ENCODE data around the gene GRK5.

GRK5 gene

DNA sequence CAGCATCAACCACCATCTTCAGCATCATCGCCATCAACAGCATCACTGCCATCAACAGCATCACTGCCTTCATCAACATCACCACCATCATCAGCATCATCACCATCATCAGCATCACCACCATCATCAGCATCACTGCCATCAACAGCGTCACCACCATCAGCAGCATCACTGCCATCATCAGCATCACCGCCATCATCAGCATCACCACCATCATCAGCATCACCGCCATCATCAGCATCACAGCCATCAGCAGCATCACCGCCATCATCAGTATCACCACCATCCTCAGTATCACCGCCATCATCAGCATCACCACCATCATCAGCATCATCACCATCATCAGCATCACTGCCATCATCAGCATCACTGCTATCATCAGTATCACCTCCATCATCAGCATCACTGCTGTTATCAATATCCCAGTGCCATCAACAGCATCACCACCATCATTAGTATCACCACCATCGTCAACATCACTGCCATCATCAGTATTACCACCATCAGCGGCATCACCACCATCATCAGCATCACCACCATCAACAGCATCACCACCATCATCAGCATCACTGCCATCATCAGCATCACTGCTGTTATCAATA, 220.0 kb downstream of the GRK5 start:
- Histone ChIP-seq H3K4me2 (ENCODE audit: low read length) (no peak overlapping the region), H3K36me3 (replicated peaks; ENCODE audit: low read depth, low read length) (no peaks in the 10 kb centered on the region)

DNA sequence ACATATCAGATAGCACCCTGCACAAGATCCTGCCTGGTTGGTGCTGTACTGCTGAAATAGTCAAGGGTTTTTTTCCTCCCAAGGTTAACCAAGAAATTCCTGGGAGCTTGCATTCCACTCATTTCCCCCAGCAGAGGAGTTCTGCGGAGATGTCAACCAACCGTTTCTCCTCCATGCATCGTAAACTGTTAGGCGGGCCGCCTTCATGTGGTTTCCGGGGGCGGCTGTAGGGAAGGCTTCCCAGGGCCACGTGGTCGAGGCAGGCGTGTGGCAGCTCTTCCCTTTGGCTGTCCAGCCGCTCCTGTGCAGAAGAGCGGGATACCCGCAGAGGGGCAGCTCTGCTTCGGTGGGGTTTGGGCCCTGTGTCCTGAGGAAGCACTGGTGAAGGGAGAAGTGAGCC, 221.4 kb downstream of the GRK5 start:
- H3K9ac ChIP-seq (ENCODE audit: low read length) = no peak overlapping the region
- no peak overlapping the region for H3K27ac ChIP-seq (ENCODE audit: low read length)
- no peak overlapping the region for H3K4me2 ChIP-seq (ENCODE audit: low read length)
- no peaks in the 10 kb centered on the region for H3K4me1 ChIP-seq (ENCODE audit: low read length)
- H4K20me1 ChIP-seq (ENCODE audit: insufficient read depth, low read length) = no peaks in the 10 kb centered on the region
- H3K36me3 ChIP-seq (replicated peaks; ENCODE audit: low read depth, low read length) = no peaks in the 10 kb centered on the region
- TF ChIP-seq, protein P1, sequence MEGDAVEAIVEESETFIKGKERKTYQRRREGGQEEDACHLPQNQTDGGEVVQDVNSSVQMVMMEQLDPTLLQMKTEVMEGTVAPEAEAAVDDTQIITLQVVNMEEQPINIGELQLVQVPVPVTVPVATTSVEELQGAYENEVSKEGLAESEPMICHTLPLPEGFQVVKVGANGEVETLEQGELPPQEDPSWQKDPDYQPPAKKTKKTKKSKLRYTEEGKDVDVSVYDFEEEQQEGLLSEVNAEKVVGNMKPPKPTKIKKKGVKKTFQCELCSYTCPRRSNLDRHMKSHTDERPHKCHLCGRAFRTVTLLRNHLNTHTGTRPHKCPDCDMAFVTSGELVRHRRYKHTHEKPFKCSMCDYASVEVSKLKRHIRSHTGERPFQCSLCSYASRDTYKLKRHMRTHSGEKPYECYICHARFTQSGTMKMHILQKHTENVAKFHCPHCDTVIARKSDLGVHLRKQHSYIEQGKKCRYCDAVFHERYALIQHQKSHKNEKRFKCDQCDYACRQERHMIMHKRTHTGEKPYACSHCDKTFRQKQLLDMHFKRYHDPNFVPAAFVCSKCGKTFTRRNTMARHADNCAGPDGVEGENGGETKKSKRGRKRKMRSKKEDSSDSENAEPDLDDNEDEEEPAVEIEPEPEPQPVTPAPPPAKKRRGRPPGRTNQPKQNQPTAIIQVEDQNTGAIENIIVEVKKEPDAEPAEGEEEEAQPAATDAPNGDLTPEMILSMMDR (IDR thresholded peaks at IDR 0.05; ENCODE audit: low read depth, low read length) = no peak
- no peak for TF ChIP-seq EZH2phosphoT487 (IDR thresholded peaks at IDR 0.05; ENCODE audit: low read depth)
- no peaks in the 10 kb centered on the region for H3K27me3 ChIP-seq (ENCODE audit: low read depth, low read length)
- H3K9me3 ChIP-seq (ENCODE audit: insufficient read depth, low read length) = no peaks in the 10 kb centered on the region
- H2AFZ ChIP-seq (ENCODE audit: low read depth, low read length) = no peak overlapping the region
- no peaks in the 10 kb centered on the region for H3K79me2 ChIP-seq (ENCODE audit: low read length)
- H3K4me3 ChIP-seq (ENCODE audit: low read length) = no peak overlapping the region

More for the DNA sequence above, 220.0 kb downstream of the GRK5 start:
- no peak overlapping the region for H3K27ac ChIP-seq (ENCODE audit: low read length)
- H3K4me1 ChIP-seq (ENCODE audit: low read length) = no peaks in the 10 kb centered on the region
- no peaks in the 10 kb centered on the region for H3K9me3 ChIP-seq (ENCODE audit: insufficient read depth, low read length)
- H4K20me1 ChIP-seq (ENCODE audit: insufficient read depth, low read length) = no peaks in the 10 kb centered on the region
- no peak overlapping the region for H3K4me3 ChIP-seq (ENCODE audit: low read length)
- no peak overlapping the region for H2AFZ ChIP-seq (ENCODE audit: low read depth, low read length)
- no peaks in the 10 kb centered on the region for H3K27me3 ChIP-seq (ENCODE audit: low read depth, low read length)
- H3K79me2 ChIP-seq (ENCODE audit: low read length) = no peaks in the 10 kb centered on the region
- TF ChIP-seq, protein P1 (IDR thresholded peaks at IDR 0.05; ENCODE audit: low read depth, low read length) = no peak
- TF ChIP-seq EZH2phosphoT487 (IDR thresholded peaks at IDR 0.05; ENCODE audit: low read depth) = no peak
- H3K9ac ChIP-seq (ENCODE audit: low read length) = no peak overlapping the region

DNA sequence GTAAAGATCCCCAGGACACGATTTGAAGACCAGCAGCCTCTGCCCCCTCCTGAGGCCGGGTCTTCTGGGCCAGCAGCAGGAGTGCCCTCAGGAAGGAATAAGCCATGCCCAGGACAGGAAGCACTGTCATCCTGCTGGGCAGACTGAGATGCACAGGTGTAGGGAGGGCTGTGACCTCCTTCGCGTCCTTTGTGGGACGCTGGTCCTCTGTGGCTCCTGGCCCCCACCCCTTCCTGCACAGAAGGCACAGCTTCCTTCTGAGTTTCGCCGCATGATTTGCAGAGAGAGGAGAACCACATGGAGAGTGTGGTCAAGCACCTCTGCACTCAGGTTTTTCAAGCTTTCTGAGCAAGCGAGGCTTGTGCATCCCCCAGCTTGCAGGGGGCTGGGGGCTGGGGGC, 222.4 kb downstream of the GRK5 start:
- Histone ChIP-seq H3K27ac (ENCODE audit: low read length) (no peak overlapping the region), H3K4me3 (ENCODE audit: low read length) (no peak overlapping the region), H3K4me2 (ENCODE audit: low read length) (no peak overlapping the region), H3K9ac (ENCODE audit: low read length) (no peak overlapping the region), H4K20me1 (ENCODE audit: insufficient read depth, low read length) (no peaks in the 10 kb centered on the region), H3K79me2 (ENCODE audit: low read length) (no peaks in the 10 kb centered on the region), H3K27me3 (ENCODE audit: low read depth, low read length) (no peaks in the 10 kb centered on the region), H3K9me3 (ENCODE audit: insufficient read depth, low read length) (no peaks in the 10 kb centered on the region), H3K4me1 (ENCODE audit: low read length) (no peaks in the 10 kb centered on the region), H2AFZ (ENCODE audit: low read depth, low read length) (no peak overlapping the region), H3K36me3 (replicated peaks; ENCODE audit: low read depth, low read length) (no peaks in the 10 kb centered on the region)
- TF ChIP-seq, protein P1 (IDR thresholded peaks at IDR 0.05; ENCODE audit: low read depth, low read length) = no peak
- no peak for TF ChIP-seq EZH2phosphoT487 (IDR thresholded peaks at IDR 0.05; ENCODE audit: low read depth)

DNA sequence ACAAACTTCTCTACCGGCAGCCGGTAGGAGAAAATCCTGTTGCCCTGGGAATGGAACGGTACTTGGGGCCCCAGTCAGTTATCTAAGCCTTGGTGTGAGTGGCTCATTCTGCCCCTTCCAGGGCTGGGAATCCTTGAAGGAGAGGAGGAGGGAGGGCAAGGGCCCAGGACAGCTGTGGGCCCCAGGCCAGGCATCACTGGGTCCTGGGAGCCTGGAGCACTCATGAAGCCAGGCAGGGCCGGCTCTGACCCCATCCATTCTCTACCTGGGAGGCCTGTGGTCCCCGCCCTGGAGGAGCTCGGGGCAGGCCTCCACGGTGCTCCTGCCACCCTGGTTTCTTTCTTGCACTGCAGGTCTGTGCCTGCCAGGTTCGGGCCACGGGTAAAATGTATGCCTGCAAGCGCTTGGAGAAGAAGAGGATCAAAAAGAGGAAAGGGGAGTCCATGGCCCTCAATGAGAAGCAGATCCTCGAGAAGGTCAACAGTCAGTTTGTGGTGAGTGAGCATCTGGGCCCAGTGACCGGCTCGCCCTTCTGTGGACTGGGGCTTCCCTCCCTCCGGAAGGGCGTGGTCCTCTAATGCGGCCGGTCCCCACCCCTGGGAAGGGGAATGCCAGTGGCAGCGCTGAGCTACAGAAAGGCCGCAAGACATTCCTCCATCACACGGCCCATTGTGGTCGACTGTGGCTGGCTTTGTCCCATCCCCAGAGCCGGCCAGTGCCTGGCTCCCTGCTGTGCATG, 223.8 kb downstream of the GRK5 start:
- H3K4me2 ChIP-seq (ENCODE audit: low read length) = no peak overlapping the region
- H3K9ac ChIP-seq (ENCODE audit: low read length) = no peak overlapping the region
- H3K4me1 ChIP-seq (ENCODE audit: low read length) = no peaks in the 10 kb centered on the region
- H3K9me3 ChIP-seq (ENCODE audit: insufficient read depth, low read length) = no peaks in the 10 kb centered on the region
- no peaks in the 10 kb centered on the region for H4K20me1 ChIP-seq (ENCODE audit: insufficient read depth, low read length)
- no peaks in the 10 kb centered on the region for H3K36me3 ChIP-seq (replicated peaks; ENCODE audit: low read depth, low read length)
- no peaks in the 10 kb centered on the region for H3K27me3 ChIP-seq (ENCODE audit: low read depth, low read length)
- H2AFZ ChIP-seq (ENCODE audit: low read depth, low read length) = no peak overlapping the region
- no peak for TF ChIP-seq EZH2phosphoT487 (IDR thresholded peaks at IDR 0.05; ENCODE audit: low read depth)
- TF ChIP-seq, protein P1 (IDR thresholded peaks at IDR 0.05; ENCODE audit: low read depth, low read length) = no peak
- H3K4me3 ChIP-seq (ENCODE audit: low read length) = no peak overlapping the region
- no peaks in the 10 kb centered on the region for H3K79me2 ChIP-seq (ENCODE audit: low read length)
- no peak overlapping the region for H3K27ac ChIP-seq (ENCODE audit: low read length)

Data from OCI-LY3 (cell line).